ENCODE results near the gene PTCD3. TPM values are rescaled to one million over a fixed set of nuclear protein-coding genes. Genes with fewer than 3 reads are reported as not detected.

Gene PTCD3
- total RNA-seq, 1 experiment from 2014 or later, result 202 TPM

Small RNAs within 50 kb of the gene (small RNA-seq; reads per million reads assigned to genes)
- gene RF00019, result 0 reads per million in 2 experiments
- gene SNORD94, result 212 to 602 reads per million in 2 experiments

Other genes with a start within 250 kb of the PTCD3 start
- gene ST3GAL5, start 217.2 kb upstream of the PTCD3 start, total RNA-seq (2014; rRNA removed; shearing (Covaris generic)), result 3.7 and 5.0 TPM in 2 replicates
- 15.4 and 20.1 TPM in 2 replicates for gene POLR1A, start 349 bp upstream of the PTCD3 start, total RNA-seq (2014; rRNA removed; shearing (Covaris generic))
- 70.7 and 85.9 TPM in 2 replicates for gene IMMT, start 89.2 kb downstream of the PTCD3 start, total RNA-seq (2014; rRNA removed; shearing (Covaris generic))
- 100 and 117 TPM in 2 replicates for gene MRPL35, start 93.2 kb downstream of the PTCD3 start, total RNA-seq (2014; rRNA removed; shearing (Covaris generic))
- 0.55 TPM in 1 of 2 replicates, not detected in the other for gene REEP1, start 231.4 kb downstream of the PTCD3 start, total RNA-seq (2014; rRNA removed; shearing (Covaris generic))

Data from NCI-H460 (cell line).